Esophagus (tissue), 2 donors: Measurements from ENCODE around the gene ENC1. TPM values are rescaled to one million over a fixed set of nuclear protein-coding genes. Genes with fewer than 3 reads are reported as not detected.
"Not testable (repeated sequence)": the region's sequence is repeated elsewhere in the genome, so short reads cannot be mapped to it uniquely, and the experiment has no call there.

Source experiments
- H3K27ac ChIP-seq, 2 donors: one replicate each; pipeline ENCODE4 v1.5.1; 2013; ENCODE audit warnings: low read depth in 2 of 2, mild to moderate bottlenecking in 2 of 2, inconsistent platforms in 1 of 2, low read length in 1 of 2, moderate library complexity in 1 of 2
- H3K27me3 ChIP-seq, 2 donors: one replicate each; pipeline ENCODE4 v1.6.1; 2013; ENCODE audit warnings: low read length in 2 of 2, control low read depth in 1 of 2, mild to moderate bottlenecking in 1 of 2; ENCODE audit not compliant: insufficient read depth in 2 of 2, control insufficient read depth in 1 of 2
- H3K36me3 ChIP-seq, 2 donors: one replicate each; pipeline ENCODE4 v1.6.1; 2013; ENCODE audit warnings: low read length in 1 of 2; ENCODE audit not compliant: control insufficient read depth in 2 of 2, insufficient read depth in 2 of 2
- H3K4me1 ChIP-seq, 2 donors: one replicate each; pipeline ENCODE4 v1.6.1; 2013; ENCODE audit warnings: low read length in 1 of 2; ENCODE audit not compliant: control insufficient read depth in 2 of 2, insufficient read depth in 2 of 2
- H3K4me3 ChIP-seq, 2 donors: one replicate each; pipeline ENCODE4 v1.5.1; 2013; ENCODE audit warnings: low read length in 2 of 2, mild to moderate bottlenecking in 2 of 2, low read depth in 1 of 2, moderate library complexity in 1 of 2
- H3K9me3 ChIP-seq, 2 donors: one replicate each; pipeline ENCODE4 v1.6.1; 2013; ENCODE audit warnings: mild to moderate bottlenecking in 2 of 2, low read depth in 1 of 2, low read length in 1 of 2, moderate library complexity in 1 of 2; ENCODE audit not compliant: control insufficient read depth in 2 of 2, insufficient read depth in 1 of 2
- WGBS, 2 donors: extraction: QIAGEN DNeasy Blood & Tissue Kit; methylation state at CpG; one replicate each; pipeline ENCODE4 v1.1.7; 2013; 5-methylcytosine and 5-hydroxymethylcytosine counted together
- polyA plus RNA-seq, 2 donors: library from polyadenylated mRNA; stranded (reverse); fragments of 200-250 nt; gene quantifications; one replicate each; pipeline ENCODE4 v1.2.3, GENCODE V29; 2013
- donor health status: healthy with polysubstance abuse.
- donor health status: Bipolar disorder and iron deficiency.

Gene ENC1, protein sequence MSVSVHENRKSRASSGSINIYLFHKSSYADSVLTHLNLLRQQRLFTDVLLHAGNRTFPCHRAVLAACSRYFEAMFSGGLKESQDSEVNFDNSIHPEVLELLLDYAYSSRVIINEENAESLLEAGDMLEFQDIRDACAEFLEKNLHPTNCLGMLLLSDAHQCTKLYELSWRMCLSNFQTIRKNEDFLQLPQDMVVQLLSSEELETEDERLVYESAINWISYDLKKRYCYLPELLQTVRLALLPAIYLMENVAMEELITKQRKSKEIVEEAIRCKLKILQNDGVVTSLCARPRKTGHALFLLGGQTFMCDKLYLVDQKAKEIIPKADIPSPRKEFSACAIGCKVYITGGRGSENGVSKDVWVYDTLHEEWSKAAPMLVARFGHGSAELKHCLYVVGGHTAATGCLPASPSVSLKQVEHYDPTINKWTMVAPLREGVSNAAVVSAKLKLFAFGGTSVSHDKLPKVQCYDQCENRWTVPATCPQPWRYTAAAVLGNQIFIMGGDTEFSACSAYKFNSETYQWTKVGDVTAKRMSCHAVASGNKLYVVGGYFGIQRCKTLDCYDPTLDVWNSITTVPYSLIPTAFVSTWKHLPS
- 1 to 10 TPM; 1.4 to 2.0 TPM for polyA plus RNA-seq

GRCh38 chr5:74640450-74640953 is at the start of gene ENC1:
Gene ENC1, minus strand, starts transcription at chr5:74640728. Its CDS starts 4,243 bp downstream, at chr5:74636485.
- peaks cover 5 to 6% of the 10 kb centered on the region in 2 donors for H3K4me1 ChIP-seq
- WGBS, 2 donors: 1 to 2% methylated on average over 50 to 59 of the region's 59 CpGs
- H3K36me3 ChIP-seq: peaks cover 0 to 3% of the 10 kb centered on the region in 2 donors
- H3K27me3 ChIP-seq: no peaks in the 10 kb centered on the region
- peak within 1 kb of the TSS; percentile 75 to 78 for H3K4me3 ChIP-seq
- H3K27ac ChIP-seq: peak within 1 kb of the TSS; percentile 72 to 91
- H3K9me3 ChIP-seq: no peaks in the 10 kb centered on the region

- H3K4me3 ChIP-seq: no peak overlapping the region
Observed at GRCh38 chr5:74686962-74687751, 46.6 kb upstream of the ENC1 start.

DNA sequence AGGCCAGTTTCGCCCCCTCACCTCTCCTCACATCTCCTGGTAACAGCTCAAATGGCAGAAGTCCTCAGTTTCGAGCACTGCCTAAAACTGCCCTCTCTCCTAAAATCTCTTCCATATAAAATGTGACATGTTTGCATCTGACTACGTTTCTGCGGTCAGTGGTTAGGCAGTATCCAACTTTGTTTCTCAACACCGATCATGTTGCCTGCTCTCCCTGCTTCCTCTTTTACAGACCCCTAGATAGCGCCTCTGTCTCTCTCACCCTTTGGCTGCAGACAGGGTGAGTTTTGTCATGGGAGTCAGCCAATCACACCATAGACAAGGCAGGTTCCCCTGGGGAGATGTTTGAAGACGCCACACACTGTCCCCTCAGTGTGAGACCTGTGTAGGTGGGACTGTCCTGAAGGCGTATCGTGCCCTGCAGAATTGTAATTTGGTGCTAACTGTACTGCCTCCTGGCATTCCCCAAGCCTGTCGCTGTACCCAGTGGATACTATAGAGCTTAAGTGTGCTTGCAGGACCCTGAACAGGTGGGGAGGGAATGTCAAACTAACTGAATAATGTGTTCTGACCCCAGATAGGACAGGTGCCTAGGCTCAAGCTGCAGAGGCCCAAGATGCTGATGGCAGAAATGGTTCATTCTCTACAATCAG is 45.6 kb upstream of the ENC1 start:
- Histone ChIP-seq H3K27ac (peak overlapping the region in 1 of 2 donors; percentile 14), H3K27me3 (no peaks in the 10 kb centered on the region), H3K36me3 (no peaks in the 10 kb centered on the region), H3K4me3 (peak overlapping the region; percentile 93 to 96), H3K9me3 (no peaks in the 10 kb centered on the region), H3K4me1 (peaks cover 0 to 7% of the 10 kb centered on the region in 2 donors)
- 53 to 61% methylated on average over 10 of the region's 10 CpGs for WGBS, 2 donors

More at GRCh38 chr5:74686962-74687751, 46.6 kb upstream of the ENC1 start:
- 79 to 86% methylated on average over 5 of the region's 5 CpGs for WGBS, 2 donors
- Histone ChIP-seq H3K4me1 (peaks cover 0 to 7% of the 10 kb centered on the region in 2 donors), H3K27me3 (no peaks in the 10 kb centered on the region), H3K36me3 (peaks cover 0 to 2% of the 10 kb centered on the region in 2 donors), H3K9me3 (no peaks in the 10 kb centered on the region), H3K27ac (no peak overlapping the region)

- H3K27ac ChIP-seq: peak within 1 kb of the TSS; percentile 63 to 72
- H3K9me3 ChIP-seq: no peaks in the 10 kb centered on the region
- 3 to 4% methylated on average over 64 to 78 of the region's 78 CpGs for WGBS, 2 donors
- no peaks in the 10 kb centered on the region for H3K36me3 ChIP-seq
- no peaks in the 10 kb centered on the region for H3K27me3 ChIP-seq
- peak within 1 kb of the TSS; percentile 93 to 96 for H3K4me3 ChIP-seq
- peaks cover 0 to 7% of the 10 kb centered on the region in 2 donors for H3K4me1 ChIP-seq
Observed at GRCh38 chr5:74684900-74685851, 44.6 kb upstream of the ENC1 start, which contains the start of gene HEXB. Gene HEXB, plus strand, starts transcription at chr5:74685233. Its CDS starts 28 bp downstream, at chr5:74685261.

DNA sequence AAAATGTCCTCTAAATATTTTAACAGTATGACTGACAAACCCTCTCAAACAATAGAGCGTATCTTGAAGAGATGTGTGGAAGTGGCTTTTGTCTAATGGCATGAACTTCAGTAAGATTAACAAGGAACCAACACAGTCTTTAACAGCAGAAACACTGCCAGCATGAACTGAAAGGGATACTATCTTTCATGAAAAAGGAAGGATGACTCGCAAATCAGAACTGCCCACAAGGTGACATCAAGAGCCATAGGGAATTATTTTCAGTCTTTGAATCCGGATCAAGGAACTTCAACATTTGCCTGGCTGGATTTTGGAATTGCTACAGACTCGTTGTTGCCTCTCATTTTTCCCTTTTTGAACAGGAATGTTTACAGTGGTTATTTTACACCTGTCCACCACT is 39.4 kb upstream of the ENC1 start:
- H3K4me1 ChIP-seq: no peaks in the 10 kb centered on the region
- no peak overlapping the region for H3K4me3 ChIP-seq
- H3K36me3 ChIP-seq: no peaks in the 10 kb centered on the region
- 60 to 77% methylated on average over 4 of the region's 4 CpGs for WGBS, 2 donors
- H3K27me3 ChIP-seq: no peaks in the 10 kb centered on the region
- H3K27ac ChIP-seq: no peak overlapping the region
- H3K9me3 ChIP-seq: no peaks in the 10 kb centered on the region

DNA sequence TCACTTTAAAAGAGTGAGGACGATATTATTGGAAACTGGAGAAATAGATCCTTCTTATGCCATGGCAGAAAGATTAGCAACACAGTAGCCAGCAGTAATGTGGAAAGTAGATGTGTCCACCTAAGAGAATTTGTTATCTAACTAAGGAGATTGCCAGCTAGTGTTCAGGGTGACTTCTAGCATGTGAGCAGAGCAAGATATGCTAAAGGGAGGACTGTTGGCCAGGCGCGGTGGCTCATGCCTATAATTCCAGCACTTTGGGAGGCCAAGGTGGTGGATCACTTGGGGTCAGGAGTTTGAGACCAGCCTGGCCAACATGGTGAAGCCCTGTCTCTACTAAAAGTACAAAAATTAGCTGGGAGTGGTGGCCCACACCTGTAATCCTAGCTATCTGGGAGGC is 38.8 kb upstream of the ENC1 start:
- H3K9me3 ChIP-seq, H3K4me3 ChIP-seq, H3K27me3 ChIP-seq, H3K27ac ChIP-seq, H3K4me1 ChIP-seq, H3K36me3 ChIP-seq: not testable (repeated sequence)
- 93 to 94% methylated on average over 3 of the region's 3 CpGs for WGBS, 2 donors

DNA sequence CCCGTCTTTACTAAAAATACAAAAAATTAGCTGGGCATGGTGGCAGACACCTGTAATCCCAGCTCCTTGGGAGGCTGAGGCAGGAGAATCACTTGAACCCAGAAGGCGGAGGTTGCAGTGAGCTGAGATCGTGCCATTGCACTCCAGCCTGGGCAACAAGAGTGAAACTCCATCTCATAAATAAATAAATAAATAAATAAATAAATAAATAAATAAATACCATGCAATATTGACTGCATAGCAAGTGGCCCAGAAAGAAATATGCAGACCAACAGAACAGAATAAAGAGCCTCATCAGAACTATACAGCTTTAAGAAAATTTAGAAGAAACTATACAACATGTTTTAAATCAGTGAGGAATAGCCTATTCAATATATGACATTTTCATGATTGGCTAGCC is 37.6 kb upstream of the ENC1 start:
- not testable (repeated sequence) for H3K36me3 ChIP-seq, H3K4me3 ChIP-seq, H3K4me1 ChIP-seq, H3K9me3 ChIP-seq, H3K27ac ChIP-seq, H3K27me3 ChIP-seq
- WGBS, 2 donors: 91 to 93% methylated on average over 3 of the region's 3 CpGs

- not testable (repeated sequence) for H3K27ac ChIP-seq, H3K27me3 ChIP-seq, H3K36me3 ChIP-seq, H3K4me1 ChIP-seq, H3K4me3 ChIP-seq, H3K9me3 ChIP-seq
- 86 to 90% methylated on average over 6 of the region's 6 CpGs for whole genome bisulfite sequencing, 2 donors
Observed at GRCh38 chr5:74676466-74676865, 35.9 kb upstream of the ENC1 start.
